Fibroblast of lung (primary cell): Measurements from ENCODE around the gene ATP8A2.

Experiments used
- CTCF ChIP-seq, 2 donors: IDR thresholded peaks in 1 of 2; conservative IDR thresholded peaks in 1 of 2; 1 replicate in 1 of 2; 2 replicates in 1 of 2; pipeline ENCODE4 v1.5.1; 2011 to 2012; ENCODE audit warnings: low read length in 2 of 2, control low read depth in 1 of 2, inconsistent platforms in 1 of 2, low read depth in 1 of 2, mild to moderate bottlenecking in 1 of 2
- EZH2 ChIP-seq: IDR thresholded peaks from 2 replicates; pipeline ENCODE4 v1.5.1; 2012; ENCODE audit warnings: low read length, control low read depth, mild to moderate bottlenecking; ENCODE audit errors: missing control alignments

- TF ChIP-seq EZH2 = no peak
- TF ChIP-seq CTCF (conservative IDR thresholded peaks at IDR 0.05 in 1 of 2, IDR thresholded peaks at IDR 0.05 in 1 of 2; ENCODE audit: low read depth in 1 of 2, low read length in 2 of 2) = no peak
Measured at GRCh38 chr13:25872481-25873241, 500.9 kb downstream of the ATP8A2 start.
